NCI-H82 treated with DMSO at 0.1 percent for 48 hours (cell line): ENCODE measurements around the gene DNMT1.

ENCODE experiments used
- DNase-seq: peaks from one replicate; lab custom pipeline; 2025; ENCODE audit not compliant: unreplicated experiment; lab: John Stamatoyannopoulos, UW

Gene DNMT1

GRCh38 chr19:10142701-10143375, 51.9 kb downstream of the DNMT1 start:
- DNase-seq, result no peak

GRCh38 chr19:10141973-10142372, 52.8 kb downstream of the DNMT1 start:
- no peak for DNase-seq

GRCh38 chr19:10141479-10141878, 53.3 kb downstream of the DNMT1 start:
- no peak for DNase-seq

- DNase-seq, result no peak
Observed at GRCh38 chr19:10139952-10140351, 54.8 kb downstream of the DNMT1 start.

- no peak for DNase-seq
Observed at GRCh38 chr19:10138879-10139795, 55.6 kb downstream of the DNMT1 start.

- DNase-seq, result no peak
Observed at GRCh38 chr19:10137751-10138682, 56.7 kb downstream of the DNMT1 start.

- DNase-seq, result no peak
Observed at GRCh38 chr19:10136936-10137335, 57.8 kb downstream of the DNMT1 start.

- DNase-seq, result no peak
Observed at GRCh38 chr19:10135551-10136334, 59.0 kb downstream of the DNMT1 start.

GRCh38 chr19:10134040-10134439, 60.7 kb downstream of the DNMT1 start:
- no peak for DNase-seq

- no peak for DNase-seq
Observed at GRCh38 chr19:10133596-10133995, 61.2 kb downstream of the DNMT1 start.

GRCh38 chr19:10132905-10133304, 61.8 kb downstream of the DNMT1 start:
- no peak for DNase-seq

GRCh38 chr19:10126213-10126639, 68.5 kb downstream of the DNMT1 start:
- DNase-seq, result no peak

GRCh38 chr19:10124429-10124828, 70.3 kb downstream of the DNMT1 start:
- DNase-seq, result no peak

- no peak for DNase-seq
Observed at GRCh38 chr19:10122045-10122444, 72.7 kb downstream of the DNMT1 start.

GRCh38 chr19:10120538-10121189, 74.1 kb downstream of the DNMT1 start:
- no peak for DNase-seq

- DNase-seq, result no peak
Observed at GRCh38 chr19:10118960-10119359, 75.8 kb downstream of the DNMT1 start.

- DNase-seq, result no peak
Observed at GRCh38 chr19:10116866-10117616, 77.7 kb downstream of the DNMT1 start.

GRCh38 chr19:10116085-10116865, 78.5 kb downstream of the DNMT1 start:
- DNase-seq, result no peak
